Gastrocnemius medialis (tissue), 4 donors: ENCODE data around the gene PRRT2. TPM values are rescaled to one million over a fixed set of nuclear protein-coding genes. Genes with fewer than 3 reads are reported as not detected.
"Not testable (repeated sequence)": the region's sequence is repeated elsewhere in the genome, so short reads cannot be mapped to it uniquely, and the experiment has no call there.

Source experiments
- ATAC-seq, 2 donors: fragments of 150-250 bp; one replicate each; pipeline ENCODE4 v1.9.1; 2016
- DNase-seq, 2 donors: peaks; one replicate each; pipeline ENCODE4 v3.0.0-alpha.2; 2019
- H3K27ac ChIP-seq, 4 donors: fragments of 200-600 bp; sonication (generic); 1 replicate in 1 of 4; 2 replicates in 3 of 4; pipeline ENCODE4 v1.5.1; 2016 to 2018; ENCODE audit warnings: mild to moderate bottlenecking in 2 of 4, moderate library complexity in 1 of 4
- H3K27me3 ChIP-seq, 3 donors: fragments of 200-600 bp; sonication (generic) in 2 of 3; 1 replicate in 1 of 3; 2 replicates in 2 of 3; pipeline versions ENCODE4 v1.5.1 to v1.6.0; 2016 to 2019; ENCODE audit warnings: mild to moderate bottlenecking in 1 of 3, moderate library complexity in 1 of 3
- H3K36me3 ChIP-seq, 2 donors: fragments of 200-600 bp; sonication (generic) in 1 of 2; one replicate each; pipeline ENCODE4 v1.5.1; 2017 to 2018
- H3K4me1 ChIP-seq, 2 donors: fragments of 200-600 bp; sonication (generic) in 1 of 2; one replicate each; pipeline ENCODE4 v1.5.1; 2016 to 2017; ENCODE audit warnings: mild to moderate bottlenecking in 2 of 2
- H3K4me3 ChIP-seq, 4 donors: fragments of 200-600 bp; sonication (generic) in 3 of 4; 1 replicate in 1 of 4; 2 replicates in 3 of 4; pipeline ENCODE4 v1.5.1; 2016 to 2019; ENCODE audit warnings: mild to moderate bottlenecking in 2 of 4
- H3K9me3 ChIP-seq, 3 donors: fragments of 200-600 bp; sonication (generic) in 2 of 3; 1 replicate in 1 of 3; 2 replicates in 2 of 3; pipeline ENCODE4 v1.5.1; 2016 to 2019
- POLR2A ChIP-seq, 2 donors: fragments of 450-650 bp; IDR thresholded peaks; one replicate each; pipeline ENCODE4 v1.6.1; 2017; ENCODE audit warnings: antibody characterized with exemption in 2 of 2, mild to moderate bottlenecking in 2 of 2, moderate library complexity in 2 of 2
- in situ Hi-C, 4 donors: fragments of 200-750 bp; cut with MboI; loops; one replicate each; pipeline versions ENCODE4 v1.15.0 to v1.8.0; 2017; ENCODE audit warnings: low sequenced_read_pairs in 4 of 4
- intact Hi-C: fragments of 100-400 bp; cut with DNase I; formaldehyde crosslinking; loops from one replicate; pipeline ENCODE4 v1.15.1; 2023; ENCODE audit warnings: low total_unique reads
- total RNA-seq, 4 donors: library from RNA; depleted of rRNA; stranded (reverse); fragments of >200 nt; gene quantifications; one replicate each; pipeline versions ENCODE4 v1.1.0 to v1.2.3, GENCODE V29; 2016
- TF ChIP-seq, protein P1 (sequence below), 5 experiments: fragments of 450-650 bp in 3 of 5; fragments of 200-600 bp in 2 of 5; sonication (generic) in 2 of 5; IDR thresholded peaks in 4 of 5; conservative IDR thresholded peaks in 1 of 5; 1 replicate in 4 of 5; 2 replicates in 1 of 5; pipeline ENCODE4 v1.5.1; 2016 to 2019; ENCODE audit warnings: antibody characterized with exemption in 5 of 5, mild to moderate bottlenecking in 3 of 5, moderate library complexity in 3 of 5

Gene PRRT2
- total RNA-seq, 4 donors from 2014 or later: 3.5 TPM; not detected in 3

DNA sequence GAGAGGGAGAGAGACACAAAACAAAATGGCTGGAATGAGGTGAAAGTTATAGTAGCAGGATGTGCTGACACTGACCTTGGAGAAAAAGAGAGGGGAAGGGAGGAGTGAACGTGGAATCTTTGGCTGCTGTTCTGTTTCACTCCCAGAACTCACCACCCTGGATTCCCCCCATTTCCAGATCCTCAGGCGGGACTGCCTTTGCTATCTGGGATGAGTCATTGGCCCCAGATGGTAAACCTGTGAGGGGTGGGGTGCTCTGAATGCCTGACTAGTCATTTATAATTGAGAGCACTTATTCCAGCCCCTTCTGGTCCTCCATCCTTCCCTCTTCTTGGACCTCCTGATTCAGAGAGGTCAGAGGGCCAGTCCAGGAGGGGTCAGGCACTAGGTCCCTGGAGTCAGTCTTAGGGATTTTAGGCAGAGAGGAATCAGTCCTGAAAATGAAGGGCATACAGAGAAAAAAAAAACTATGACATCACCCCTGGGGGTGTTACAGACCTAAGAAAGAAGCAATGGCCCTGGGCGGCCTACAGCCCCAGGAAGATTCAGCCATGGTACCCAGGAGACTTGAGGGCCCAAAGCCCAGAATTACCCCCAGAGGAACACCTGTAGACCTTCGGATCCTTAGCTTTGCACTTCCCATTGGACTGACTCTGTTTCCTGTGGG, 36.1 kb upstream of the PRRT2 start:
- no peak for TF ChIP-seq POLR2A (IDR thresholded peaks at IDR 0.05)
- TF ChIP-seq, protein P1, sequence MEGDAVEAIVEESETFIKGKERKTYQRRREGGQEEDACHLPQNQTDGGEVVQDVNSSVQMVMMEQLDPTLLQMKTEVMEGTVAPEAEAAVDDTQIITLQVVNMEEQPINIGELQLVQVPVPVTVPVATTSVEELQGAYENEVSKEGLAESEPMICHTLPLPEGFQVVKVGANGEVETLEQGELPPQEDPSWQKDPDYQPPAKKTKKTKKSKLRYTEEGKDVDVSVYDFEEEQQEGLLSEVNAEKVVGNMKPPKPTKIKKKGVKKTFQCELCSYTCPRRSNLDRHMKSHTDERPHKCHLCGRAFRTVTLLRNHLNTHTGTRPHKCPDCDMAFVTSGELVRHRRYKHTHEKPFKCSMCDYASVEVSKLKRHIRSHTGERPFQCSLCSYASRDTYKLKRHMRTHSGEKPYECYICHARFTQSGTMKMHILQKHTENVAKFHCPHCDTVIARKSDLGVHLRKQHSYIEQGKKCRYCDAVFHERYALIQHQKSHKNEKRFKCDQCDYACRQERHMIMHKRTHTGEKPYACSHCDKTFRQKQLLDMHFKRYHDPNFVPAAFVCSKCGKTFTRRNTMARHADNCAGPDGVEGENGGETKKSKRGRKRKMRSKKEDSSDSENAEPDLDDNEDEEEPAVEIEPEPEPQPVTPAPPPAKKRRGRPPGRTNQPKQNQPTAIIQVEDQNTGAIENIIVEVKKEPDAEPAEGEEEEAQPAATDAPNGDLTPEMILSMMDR (IDR thresholded peaks at IDR 0.05 in 4 of 5, conservative IDR thresholded peaks at IDR 0.05 in 1 of 5): no peak

DNA sequence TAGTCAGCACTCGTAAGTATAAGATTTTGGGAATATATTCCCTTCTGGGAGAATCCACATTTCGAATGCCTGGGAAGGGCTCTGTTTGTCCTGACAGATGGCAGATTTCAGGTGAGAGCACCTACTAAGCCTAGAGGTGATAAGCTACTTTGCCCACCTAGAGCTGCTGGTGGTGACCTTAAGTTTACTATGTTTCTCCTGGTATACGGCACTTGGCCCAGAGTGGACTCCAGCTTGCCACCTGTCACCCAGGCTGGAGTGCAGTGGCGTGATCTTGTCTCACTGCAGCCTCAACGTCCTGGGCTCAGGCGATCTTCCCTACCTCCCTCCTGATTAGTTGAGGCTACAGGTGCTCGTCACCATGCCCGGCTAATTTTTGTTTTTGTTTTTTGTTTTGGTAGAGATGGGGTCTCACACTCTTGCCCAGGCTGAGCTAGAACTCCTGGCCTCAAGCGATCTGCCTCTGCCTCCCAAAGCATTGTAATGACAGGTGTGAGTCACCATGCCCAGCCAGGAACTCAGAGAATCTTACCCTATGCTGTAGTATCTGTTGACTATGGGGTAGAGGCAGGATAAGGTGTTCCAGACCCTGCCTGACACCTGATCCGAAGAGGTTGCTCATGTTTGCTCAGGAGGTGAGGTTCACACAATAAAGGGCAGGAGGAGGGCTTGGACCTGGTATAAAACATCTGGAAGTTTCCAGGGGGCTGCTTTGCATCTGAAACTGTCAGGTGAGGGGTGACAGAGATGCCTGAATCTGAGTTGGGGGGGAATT, 34.2 kb upstream of the PRRT2 start, which contains the start of gene ZG16:
Gene ZG16, plus strand, starts transcription at position 681 of the 775 bp plus-strand sequence. CDS start 1,011 bp downstream, outside the sequence.
- in situ Hi-C loops (no loop called here), intact Hi-C loops (no loop called here)
- Histone ChIP-seq H3K27me3 (peaks cover 0 to 5% (median 4%) of the 10 kb centered on the region in 3 donors), H3K27ac (no peak within 1 kb of the TSS), H3K9me3 (no peaks in the 10 kb centered on the region), H3K4me1 (no peaks in the 10 kb centered on the region), H3K4me3 (no peak within 1 kb of the TSS), H3K36me3 (no peaks in the 10 kb centered on the region)
- ATAC-seq (no peak), DNase-seq (no peak)
- no peak for TF ChIP-seq POLR2A (IDR thresholded peaks at IDR 0.05)
- TF ChIP-seq, protein P1 (IDR thresholded peaks at IDR 0.05 in 4 of 5, conservative IDR thresholded peaks at IDR 0.05 in 1 of 5): no peak

More for the DNA sequence above, 36.1 kb upstream of the PRRT2 start:
- in situ Hi-C loops: no loop called here
- ATAC-seq (no peak), DNase-seq (no peak)
- H3K4me1 ChIP-seq: no peaks in the 10 kb centered on the region
- no peak overlapping the region for H3K4me3 ChIP-seq
- H3K9me3 ChIP-seq: no peaks in the 10 kb centered on the region
- intact Hi-C loops: no loop called here
- no peaks in the 10 kb centered on the region for H3K36me3 ChIP-seq
- H3K27me3 ChIP-seq: peaks cover 0 to 5% (median 4%) of the 10 kb centered on the region in 3 donors
- H3K27ac ChIP-seq: no peak overlapping the region

DNA sequence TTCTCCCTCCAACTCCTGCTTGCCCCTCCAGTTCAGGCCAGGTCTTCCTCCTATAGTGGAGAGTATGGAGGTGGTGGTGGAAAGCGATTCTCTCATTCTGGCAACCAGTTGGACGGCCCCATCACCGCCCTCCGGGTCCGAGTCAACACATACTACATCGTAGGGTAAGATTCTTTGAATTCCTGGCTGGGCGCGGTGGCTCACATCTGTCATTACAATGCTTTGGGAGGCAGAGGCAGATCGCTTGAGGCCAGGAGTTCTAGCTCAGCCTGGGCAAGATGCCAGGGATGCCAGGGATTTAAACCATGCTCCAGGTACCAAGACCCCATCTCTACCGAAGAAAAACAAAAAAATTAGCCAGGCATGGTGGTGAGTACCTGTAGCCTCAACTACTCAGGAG, 32.5 kb upstream of the PRRT2 start:
- DNase-seq (no peak), ATAC-seq (no peak)
- Histone ChIP-seq H3K9me3 (no peaks in the 10 kb centered on the region), H3K27me3 (peaks cover 0 to 5% (median 4%) of the 10 kb centered on the region in 3 donors), H3K4me3 (no peak overlapping the region), H3K4me1 (no peaks in the 10 kb centered on the region), H3K36me3 (no peaks in the 10 kb centered on the region), H3K27ac (no peak overlapping the region)
- TF ChIP-seq POLR2A (IDR thresholded peaks at IDR 0.05): no peak
- TF ChIP-seq, protein P1 (IDR thresholded peaks at IDR 0.05 in 4 of 5, conservative IDR thresholded peaks at IDR 0.05 in 1 of 5): no peak
- intact Hi-C loops: no loop called here
- in situ Hi-C loops: no loop called here

DNA sequence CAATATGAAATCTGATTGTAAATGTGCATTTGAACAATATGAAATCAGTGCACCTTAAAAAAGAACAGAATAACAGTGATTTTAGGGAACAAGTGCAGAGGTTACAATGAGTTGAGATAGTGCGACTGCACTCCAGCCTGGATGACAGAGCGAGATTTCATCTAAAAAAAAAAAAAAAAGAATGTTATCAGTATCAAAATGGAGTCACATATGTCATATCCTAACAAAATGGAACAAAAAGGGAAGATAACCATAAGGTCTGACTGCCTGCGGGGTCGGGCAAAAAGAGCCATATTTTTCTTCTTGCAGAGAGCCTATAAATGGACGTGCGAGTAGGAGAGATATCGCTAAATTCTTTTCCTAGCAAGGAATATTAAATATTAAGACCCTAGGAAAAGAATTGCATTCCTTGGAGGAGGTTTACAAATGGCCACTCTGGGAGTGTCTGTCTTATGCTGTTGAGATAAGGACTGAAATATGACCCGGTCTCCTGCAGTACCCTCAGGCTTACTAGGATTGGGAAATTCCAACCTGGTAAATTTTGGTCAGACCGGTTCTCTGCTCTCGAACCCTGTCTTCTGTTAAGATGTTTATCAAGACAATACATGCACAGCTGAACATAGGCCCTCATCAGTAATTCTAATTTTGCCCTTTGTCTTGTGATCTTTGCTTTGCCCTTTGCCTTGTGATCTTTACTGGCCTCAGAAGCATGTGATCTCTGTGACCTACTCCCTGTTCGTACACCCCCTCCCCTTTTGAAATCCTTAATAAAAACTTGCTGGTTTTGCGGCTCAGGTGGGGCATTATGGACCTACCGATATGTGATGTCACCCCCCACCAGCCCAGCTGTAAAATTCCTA, 28.7 kb upstream of the PRRT2 start:
- H3K4me1 ChIP-seq, DNase-seq, ATAC-seq, H3K4me3 ChIP-seq, H3K27ac ChIP-seq, H3K27me3 ChIP-seq, H3K9me3 ChIP-seq, H3K36me3 ChIP-seq, intact Hi-C loops: not testable (repeated sequence)
- in situ Hi-C loops: loop anchor here in 1 of 4 donors (10.0 kb wide), 1 partner anchor 69 kb away; no protein-coding TSS in a partner anchor
